SK-N-SH (cell line): Measurements from ENCODE around the gene XRRA1.

Experiments
- ELF1 ChIP-seq: IDR thresholded peaks from 2 replicates; pipeline ENCODE4 v1.4.0; 2012
- FOSL2 ChIP-seq: IDR thresholded peaks from 2 replicates; pipeline ENCODE4 v1.4.0; 2012; ENCODE audit warnings: low read depth, mild to moderate bottlenecking, moderate library complexity, borderline replicate concordance
- FOXM1 ChIP-seq: IDR thresholded peaks from 2 replicates; pipeline ENCODE4 v1.4.0; 2012; ENCODE audit warnings: low read depth, mild to moderate bottlenecking
- JUND ChIP-seq: IDR thresholded peaks from 2 replicates; pipeline ENCODE4 v1.4.0; 2012
- MEF2A ChIP-seq: IDR thresholded peaks from 2 replicates; pipeline ENCODE4 v1.4.0; 2012; ENCODE audit warnings: low read depth, borderline replicate concordance
- RAD21 ChIP-seq: IDR thresholded peaks from 2 replicates; pipeline ENCODE4 v1.6.1; 2012; ENCODE audit warnings: mild to moderate bottlenecking, low read length
- YY1 ChIP-seq: IDR thresholded peaks from 2 replicates; pipeline ENCODE4 v1.4.0; 2012; ENCODE audit warnings: low read depth, mild to moderate bottlenecking
- TF ChIP-seq, protein P1 (sequence below): fragments of 200-600 bp; sonication (generic); IDR thresholded peaks from 2 replicates; pipeline ENCODE4 v1.6.1; 2017; ENCODE audit warnings: antibody characterized with exemption, mild to moderate bottlenecking, moderate library complexity

DNA sequence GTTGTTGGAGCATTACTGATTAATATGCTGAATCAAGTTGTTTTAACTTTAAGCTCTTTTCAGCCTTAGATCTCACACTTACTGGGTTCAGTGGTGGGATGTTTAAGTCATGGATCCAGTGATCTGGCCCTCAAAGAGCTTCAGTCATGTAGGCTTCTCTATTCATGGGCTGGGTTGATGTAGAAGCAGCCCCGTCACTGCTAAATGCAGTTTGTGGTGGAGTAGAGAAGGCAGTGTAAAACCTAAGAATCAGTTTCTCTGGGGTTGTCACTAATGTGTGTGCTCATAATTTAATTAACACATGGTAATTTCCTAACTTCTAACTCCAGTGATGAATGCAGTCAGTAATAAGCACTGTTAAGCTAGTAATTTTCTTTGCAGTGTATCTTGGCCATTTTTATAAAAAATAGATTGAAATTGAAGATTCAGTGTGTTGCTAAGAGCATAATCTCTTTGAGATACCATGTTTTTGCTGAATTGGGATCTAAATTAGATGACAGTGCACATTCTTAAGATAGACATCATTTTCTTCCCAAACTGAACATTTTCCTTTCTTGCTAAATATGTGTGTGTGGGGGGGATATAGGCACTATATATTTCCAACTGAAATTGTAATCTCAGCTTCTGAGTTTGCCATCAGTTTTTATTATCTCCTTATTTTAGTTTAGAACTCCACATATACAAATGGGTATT, 9.2 kb upstream of the XRRA1 start:
- TF ChIP-seq ELF1 (no peak), FOXM1 (no peak), YY1 (no peak), RAD21 (no peak), FOSL2 (no peak), MEF2A (no peak), JUND (no peak)
- TF ChIP-seq, protein P1, sequence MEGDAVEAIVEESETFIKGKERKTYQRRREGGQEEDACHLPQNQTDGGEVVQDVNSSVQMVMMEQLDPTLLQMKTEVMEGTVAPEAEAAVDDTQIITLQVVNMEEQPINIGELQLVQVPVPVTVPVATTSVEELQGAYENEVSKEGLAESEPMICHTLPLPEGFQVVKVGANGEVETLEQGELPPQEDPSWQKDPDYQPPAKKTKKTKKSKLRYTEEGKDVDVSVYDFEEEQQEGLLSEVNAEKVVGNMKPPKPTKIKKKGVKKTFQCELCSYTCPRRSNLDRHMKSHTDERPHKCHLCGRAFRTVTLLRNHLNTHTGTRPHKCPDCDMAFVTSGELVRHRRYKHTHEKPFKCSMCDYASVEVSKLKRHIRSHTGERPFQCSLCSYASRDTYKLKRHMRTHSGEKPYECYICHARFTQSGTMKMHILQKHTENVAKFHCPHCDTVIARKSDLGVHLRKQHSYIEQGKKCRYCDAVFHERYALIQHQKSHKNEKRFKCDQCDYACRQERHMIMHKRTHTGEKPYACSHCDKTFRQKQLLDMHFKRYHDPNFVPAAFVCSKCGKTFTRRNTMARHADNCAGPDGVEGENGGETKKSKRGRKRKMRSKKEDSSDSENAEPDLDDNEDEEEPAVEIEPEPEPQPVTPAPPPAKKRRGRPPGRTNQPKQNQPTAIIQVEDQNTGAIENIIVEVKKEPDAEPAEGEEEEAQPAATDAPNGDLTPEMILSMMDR, result no peak
